ENCODE data around the gene NR1I2. TPM values are rescaled to one million over a fixed set of nuclear protein-coding genes. Genes with fewer than 3 reads are reported as not detected.

The NR1I2 gene
- total and polyA plus RNA-seq, 2 donors (not counting 1 experiment from before 2014, with no cell fraction given) = 0.30 to 0.52 TPM

DNA sequence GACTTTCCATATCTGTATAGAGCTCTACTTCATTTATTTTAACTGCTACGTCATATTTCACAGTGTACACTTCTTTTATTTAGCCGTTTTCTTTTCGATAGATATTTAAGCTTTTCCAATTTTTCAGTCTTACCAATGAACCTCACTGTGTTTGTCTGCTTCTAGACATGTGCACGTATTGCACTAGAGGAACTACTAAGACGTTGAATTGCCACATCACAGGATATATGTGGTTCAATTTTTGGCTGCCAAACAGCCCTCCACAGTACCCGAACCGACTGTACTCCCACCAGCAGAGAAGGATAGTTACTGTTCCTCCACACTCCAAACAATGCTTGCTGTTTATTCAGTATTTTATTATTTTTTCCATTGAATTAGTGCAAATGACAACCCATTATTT lies 2.0 kb downstream of the NR1I2 start:
- no peaks in the 10 kb centered on the region for H3K4me1 Mint-ChIP-seq
- DNase-seq = no peak
- Histone ChIP-seq H2AFZ (ENCODE audit: insufficient read depth, low read depth, low read length, poor library complexity, severe bottlenecking) (no peak overlapping the region), H3K27me3 (replicated peaks in 1 of 4; ENCODE audit: control extremely low read depth in 1 of 4, control insufficient read depth in 3 of 4, insufficient read depth in 4 of 4, low read length in 3 of 4) (no peaks in the 10 kb centered on the region), H3K9ac (ENCODE audit: low read length) (no peak overlapping the region), H3K36me3 (replicated peaks in 1 of 2; ENCODE audit: control extremely low read depth in 1 of 2, control insufficient read depth in 1 of 2, extremely low read depth in 1 of 2, insufficient read depth in 2 of 2, low read length in 1 of 2) (no peaks in the 10 kb centered on the region), H3K4me3 (ENCODE audit: control extremely low read depth in 1 of 5, extremely low read depth in 1 of 5, insufficient read depth in 1 of 5, low read depth in 2 of 5, low read length in 4 of 5) (no peak overlapping the region), H3K4me2 (replicated peaks; ENCODE audit: low read depth, low read length, poor library complexity, severe bottlenecking) (no peak overlapping the region), H3K4me1 (ENCODE audit: control insufficient read depth in 2 of 2, insufficient read depth in 2 of 2, low read length in 2 of 2) (no peaks in the 10 kb centered on the region), H4K20me1 (ENCODE audit: control insufficient read depth, insufficient read depth, low read length, poor library complexity, severe bottlenecking) (no peaks in the 10 kb centered on the region), H3K9me3 (ENCODE audit: control extremely low read depth in 1 of 3, control insufficient read depth in 2 of 3, insufficient read depth in 1 of 3, low read length in 2 of 3) (no peaks in the 10 kb centered on the region), H3K27ac (ENCODE audit: low read length in 2 of 2) (no peak overlapping the region), H3K79me2 (ENCODE audit: control insufficient read depth, insufficient read depth, low read length) (no peaks in the 10 kb centered on the region)
- ChIA-PET POLR2A (no interaction called here), CTCF (no interaction called here)
- no peak overlapping the region for H3K4me3 Mint-ChIP-seq
- H3K9me3 Mint-ChIP-seq (ENCODE audit: insufficient read depth) = peaks cover 2% of the 10 kb centered on the region
- H3K27me3 Mint-ChIP-seq = no peaks in the 10 kb centered on the region
- no peak overlapping the region for H3K27ac Mint-ChIP-seq
- 62% methylated on average over 6 of the region's 7 CpGs for WGBS (ENCODE audit: insufficient coverage)
- TF ChIP-seq, protein P1, sequence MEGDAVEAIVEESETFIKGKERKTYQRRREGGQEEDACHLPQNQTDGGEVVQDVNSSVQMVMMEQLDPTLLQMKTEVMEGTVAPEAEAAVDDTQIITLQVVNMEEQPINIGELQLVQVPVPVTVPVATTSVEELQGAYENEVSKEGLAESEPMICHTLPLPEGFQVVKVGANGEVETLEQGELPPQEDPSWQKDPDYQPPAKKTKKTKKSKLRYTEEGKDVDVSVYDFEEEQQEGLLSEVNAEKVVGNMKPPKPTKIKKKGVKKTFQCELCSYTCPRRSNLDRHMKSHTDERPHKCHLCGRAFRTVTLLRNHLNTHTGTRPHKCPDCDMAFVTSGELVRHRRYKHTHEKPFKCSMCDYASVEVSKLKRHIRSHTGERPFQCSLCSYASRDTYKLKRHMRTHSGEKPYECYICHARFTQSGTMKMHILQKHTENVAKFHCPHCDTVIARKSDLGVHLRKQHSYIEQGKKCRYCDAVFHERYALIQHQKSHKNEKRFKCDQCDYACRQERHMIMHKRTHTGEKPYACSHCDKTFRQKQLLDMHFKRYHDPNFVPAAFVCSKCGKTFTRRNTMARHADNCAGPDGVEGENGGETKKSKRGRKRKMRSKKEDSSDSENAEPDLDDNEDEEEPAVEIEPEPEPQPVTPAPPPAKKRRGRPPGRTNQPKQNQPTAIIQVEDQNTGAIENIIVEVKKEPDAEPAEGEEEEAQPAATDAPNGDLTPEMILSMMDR (IDR thresholded peaks at IDR 0.05) = no peak
- no peak for TF ChIP-seq EZH2 (IDR thresholded peaks at IDR 0.05; ENCODE audit: borderline replicate concordance, insufficient read depth, low read depth, low read length, poor library complexity, severe bottlenecking)
- ATAC-seq (ENCODE audit: low read depth) = no peak
- intact Hi-C loops (cut with micrococcal nuclease) = no loop called here

DNA sequence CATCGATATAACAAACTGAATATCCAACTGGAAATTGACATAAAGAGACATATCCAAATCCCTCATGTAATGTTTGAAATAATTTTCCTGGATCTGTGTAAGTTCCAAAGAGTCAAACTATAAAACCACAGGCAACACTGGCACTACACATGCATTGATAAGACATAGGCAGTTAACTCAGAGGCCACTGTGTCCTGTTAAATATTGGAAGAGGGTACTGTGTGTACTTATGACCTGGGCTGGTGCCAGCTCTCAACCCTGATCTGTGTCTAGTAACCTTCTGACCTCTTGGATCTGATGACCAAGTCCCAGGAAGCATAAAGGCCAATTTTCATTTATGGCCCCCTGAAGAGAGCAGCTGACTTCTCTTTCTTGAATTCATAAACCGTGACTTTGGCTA lies 4.5 kb downstream of the NR1I2 start:
- ATAC-seq (ENCODE audit: low read depth) = no peak

More for the DNA sequence above, 4.5 kb downstream of the NR1I2 start:
- Histone ChIP-seq H3K27ac (ENCODE audit: low read length in 2 of 2) (no peak overlapping the region), H3K79me2 (ENCODE audit: control insufficient read depth, insufficient read depth, low read length) (no peaks in the 10 kb centered on the region), H4K20me1 (ENCODE audit: control insufficient read depth, insufficient read depth, low read length, poor library complexity, severe bottlenecking) (no peaks in the 10 kb centered on the region), H3K27me3 (replicated peaks in 1 of 4; ENCODE audit: control extremely low read depth in 1 of 4, control insufficient read depth in 3 of 4, insufficient read depth in 4 of 4, low read length in 3 of 4) (no peaks in the 10 kb centered on the region), H2AFZ (ENCODE audit: insufficient read depth, low read depth, low read length, poor library complexity, severe bottlenecking) (no peak overlapping the region), H3K4me1 (ENCODE audit: control insufficient read depth in 2 of 2, insufficient read depth in 2 of 2, low read length in 2 of 2) (no peaks in the 10 kb centered on the region), H3K4me2 (replicated peaks; ENCODE audit: low read depth, low read length, poor library complexity, severe bottlenecking) (no peak overlapping the region), H3K9ac (ENCODE audit: low read length) (no peak overlapping the region), H3K4me3 (ENCODE audit: control extremely low read depth in 1 of 5, extremely low read depth in 1 of 5, insufficient read depth in 1 of 5, low read depth in 2 of 5, low read length in 4 of 5) (no peak overlapping the region), H3K36me3 (replicated peaks in 1 of 2; ENCODE audit: control extremely low read depth in 1 of 2, control insufficient read depth in 1 of 2, extremely low read depth in 1 of 2, insufficient read depth in 2 of 2, low read length in 1 of 2) (no peaks in the 10 kb centered on the region), H3K9me3 (ENCODE audit: control extremely low read depth in 1 of 3, control insufficient read depth in 2 of 3, insufficient read depth in 1 of 3, low read length in 2 of 3) (peaks cover 0 to 2% (median 0%) of the 10 kb centered on the region in 3 donors)
- DNase-seq = no peak
- Mint-ChIP-seq H3K27me3 (no peaks in the 10 kb centered on the region), H3K9me3 (ENCODE audit: insufficient read depth) (peaks cover 7% of the 10 kb centered on the region), H3K27ac (no peak overlapping the region), H3K4me1 (no peaks in the 10 kb centered on the region), H3K4me3 (no peak overlapping the region)
- ChIA-PET CTCF (no interaction called here), POLR2A (no interaction called here)
- no peak for TF ChIP-seq EZH2 (IDR thresholded peaks at IDR 0.05; ENCODE audit: borderline replicate concordance, insufficient read depth, low read depth, low read length, poor library complexity, severe bottlenecking)
- TF ChIP-seq, protein P1 (IDR thresholded peaks at IDR 0.05) = no peak
- WGBS (ENCODE audit: insufficient coverage) = no CpG with 5 or more reads among the region's 2 CpGs
- intact Hi-C loops (cut with micrococcal nuclease) = no loop called here

Data from B cell (primary cell).